ENCODE results near the gene PCGF1. TPM values are rescaled to one million over a fixed set of nuclear protein-coding genes. Genes with fewer than 3 reads are reported as not detected.

Gene PCGF1
- total RNA-seq, 2 experiments from 2014 or later = 23.0 to 31.4 TPM

DNA sequence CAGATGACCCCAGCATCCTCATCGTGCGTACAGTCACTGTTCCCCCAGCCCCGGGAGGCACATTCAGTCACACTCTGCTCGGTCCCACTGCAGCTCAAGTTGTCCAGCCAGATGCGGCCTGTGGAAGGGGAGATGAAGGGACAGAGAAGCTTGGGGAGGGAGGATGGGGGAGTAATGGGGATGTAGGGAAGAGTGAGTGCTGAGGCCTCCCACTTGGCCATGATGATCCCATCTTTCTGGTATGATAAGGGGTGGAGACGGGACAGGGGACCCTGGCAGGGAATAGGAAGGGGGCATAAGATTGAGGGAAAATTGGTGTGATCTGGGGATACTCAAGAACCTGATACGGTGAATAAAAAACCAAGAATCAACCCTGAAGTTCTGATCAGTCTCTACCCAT lies 42.7 kb upstream of the PCGF1 start:
- H3K27me3 Mint-ChIP-seq = peaks cover 46% of the 10 kb centered on the region
- CTCF ChIA-PET = interaction anchor here (0.9 to 2.3 kb wide), 2 partner anchors 19 to 158 kb away, joined by 3 to 6 read pairs; no protein-coding TSS in a partner anchor

GRCh38 chr2:74548900-74549826 lies 41.7 kb upstream of the PCGF1 start:
- peak overlapping the region; percentile 51 for H3K4me3 Mint-ChIP-seq
- ChIA-PET CTCF (no interaction called here), POLR2A (interaction anchor here (0.9 to 1.7 kb wide), 3 partner anchors 20 to 90 kb away, joined by 3 to 6 read pairs (median 4); partner anchors contain the start of genes AUP1, HTRA2 and WBP1)
- no peaks in the 10 kb centered on the region for H3K36me3 Mint-ChIP-seq (ENCODE audit: low read depth)
- peaks cover 17% of the 10 kb centered on the region for H3K4me1 Mint-ChIP-seq
- no peaks in the 10 kb centered on the region for H3K9me3 Mint-ChIP-seq
- no peak for DNase-seq
- peaks cover 57% of the 10 kb centered on the region for H3K27me3 Mint-ChIP-seq
- no peak overlapping the region for H3K27ac Mint-ChIP-seq

More for the DNA sequence above, 42.7 kb upstream of the PCGF1 start:
- peak; percentile 11 for DNase-seq
- Mint-ChIP-seq H3K27ac (no peak overlapping the region), H3K4me3 (no peak overlapping the region), H3K4me1 (peaks cover 17% of the 10 kb centered on the region), H3K36me3 (ENCODE audit: low read depth) (no peaks in the 10 kb centered on the region), H3K9me3 (no peaks in the 10 kb centered on the region)
- POLR2A ChIA-PET = interaction anchor here (0.9 to 1.7 kb wide), 2 partner anchors 35 to 91 kb away, joined by 3 to 6 read pairs; partner anchors contain the start of gene WBP1

DNA sequence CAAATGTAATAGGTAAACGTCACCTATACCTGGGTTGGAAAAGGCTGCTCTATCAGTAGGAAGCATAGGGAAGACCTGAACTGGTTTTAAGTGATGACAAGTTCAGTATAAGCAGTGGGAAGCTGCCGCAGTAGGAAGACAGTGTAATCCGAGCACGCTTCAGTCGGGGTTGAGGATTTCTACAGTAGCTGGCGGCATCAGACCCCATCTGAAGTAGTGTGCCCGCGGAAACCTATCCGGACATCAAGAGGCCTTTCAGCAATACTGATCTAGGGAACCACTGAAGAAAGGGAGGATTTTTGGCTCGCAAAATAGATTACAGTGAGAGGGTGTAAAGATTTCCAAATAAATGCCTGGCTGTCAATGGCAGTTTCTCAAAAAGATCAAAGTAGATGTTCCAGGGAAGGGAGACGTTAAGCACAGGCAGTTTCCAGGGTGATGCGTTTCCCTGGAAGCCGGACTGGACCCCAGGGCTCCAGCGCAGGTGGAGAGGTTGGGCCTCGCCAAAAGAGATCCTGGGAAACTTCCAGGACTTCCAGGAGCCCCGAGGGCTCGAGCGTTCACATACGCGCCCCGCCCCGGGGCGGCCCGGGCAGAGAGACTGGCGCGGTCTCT lies 40.9 kb upstream of the PCGF1 start:
- H3K4me1 Mint-ChIP-seq = peaks cover 13% of the 10 kb centered on the region
- ChIA-PET CTCF (no interaction called here), POLR2A (interaction anchor here (1.4 kb wide), 1 partner anchor 19 kb away, joined by 4 read pairs; the partner anchor contains the start of genes AUP1 and HTRA2)
- DNase-seq = no peak
- peaks cover 57% of the 10 kb centered on the region for H3K27me3 Mint-ChIP-seq
- no peaks in the 10 kb centered on the region for H3K36me3 Mint-ChIP-seq (ENCODE audit: low read depth)
- H3K4me3 Mint-ChIP-seq = peak overlapping the region; percentile 66
- H3K27ac Mint-ChIP-seq = no peak overlapping the region
- no peaks in the 10 kb centered on the region for H3K9me3 Mint-ChIP-seq

DNA sequence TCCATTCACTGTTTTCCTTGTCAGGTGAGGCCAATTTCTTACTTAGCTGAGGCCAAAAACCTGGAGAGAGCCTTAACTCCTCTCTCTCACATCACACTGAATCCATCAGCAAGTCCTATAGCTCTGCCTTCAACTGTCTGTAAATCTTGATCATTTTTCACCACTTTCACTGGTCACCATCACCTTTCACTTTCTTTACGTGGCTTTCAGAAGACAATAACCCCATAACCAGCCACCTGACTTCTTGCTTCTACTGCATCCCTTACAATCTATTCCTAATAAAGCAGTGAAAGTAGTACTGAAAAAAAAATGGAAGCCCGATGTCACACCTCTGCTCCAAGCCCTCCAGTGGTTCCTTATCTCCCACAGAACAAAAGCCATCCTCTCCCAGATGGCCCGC lies 38.5 kb upstream of the PCGF1 start:
- Mint-ChIP-seq H3K27ac (no peak overlapping the region), H3K9me3 (no peaks in the 10 kb centered on the region), H3K4me1 (peaks cover 8% of the 10 kb centered on the region), H3K36me3 (ENCODE audit: low read depth) (no peaks in the 10 kb centered on the region), H3K4me3 (no peak overlapping the region), H3K27me3 (peaks cover 62% of the 10 kb centered on the region)
- no peak for DNase-seq
- ChIA-PET CTCF (interaction anchor here (0.5 to 2.4 kb wide), 5 partner anchors 13 to 96 kb away, joined by 3 to 8 read pairs (median 6); no protein-coding TSS in a partner anchor), POLR2A (interaction anchor here (0.9 kb wide), 1 partner anchor 20 kb away, joined by 3 read pairs; no protein-coding TSS in a partner anchor)

DNA sequence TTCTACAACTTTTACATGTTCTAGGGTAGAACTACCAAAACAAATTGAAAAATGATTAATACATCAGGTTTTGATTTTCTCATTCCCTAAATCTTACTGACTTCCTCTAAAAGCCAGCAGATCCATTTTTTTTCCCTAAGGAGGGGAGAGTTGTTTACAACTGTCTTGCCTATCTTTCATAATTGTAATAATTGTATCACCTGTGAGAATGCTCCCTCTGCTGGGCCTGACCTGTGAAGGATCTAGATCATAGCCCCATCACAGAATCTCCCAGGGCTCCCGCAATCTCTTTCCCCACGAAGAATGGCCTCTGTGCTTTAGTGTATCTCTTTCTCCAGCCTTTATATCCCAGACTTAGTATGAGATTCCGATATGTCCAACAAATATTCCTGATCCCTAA lies 37.1 kb upstream of the PCGF1 start:
- peaks cover 9% of the 10 kb centered on the region for H3K4me1 Mint-ChIP-seq
- no peaks in the 10 kb centered on the region for H3K9me3 Mint-ChIP-seq
- CTCF ChIA-PET = interaction anchor here (0.9 to 2.4 kb wide), 5 partner anchors 12 to 44 kb away, joined by 3 to 8 read pairs (median 6); no protein-coding TSS in a partner anchor
- no peaks in the 10 kb centered on the region for H3K36me3 Mint-ChIP-seq (ENCODE audit: low read depth)
- H3K27ac Mint-ChIP-seq = no peak overlapping the region
- no peak for DNase-seq
- POLR2A ChIA-PET = interaction anchor here (0.6 to 1.2 kb wide), 3 partner anchors 41 to 120 kb away, joined by 3 to 4 read pairs (median 3); partner anchors contain the start of genes CCDC142 and TTC31
- peaks cover 54% of the 10 kb centered on the region for H3K27me3 Mint-ChIP-seq
- H3K4me3 Mint-ChIP-seq = no peak overlapping the region

GRCh38 chr2:74542978-74543377 lies 35.5 kb upstream of the PCGF1 start:
- Mint-ChIP-seq H3K27ac (no peak overlapping the region), H3K4me3 (no peak overlapping the region), H3K9me3 (no peaks in the 10 kb centered on the region), H3K27me3 (peaks cover 55% of the 10 kb centered on the region), H3K36me3 (ENCODE audit: low read depth) (no peaks in the 10 kb centered on the region), H3K4me1 (peaks cover 13% of the 10 kb centered on the region)
- DNase-seq = no peak
- ChIA-PET POLR2A (no interaction called here), CTCF (interaction anchor here (0.7 to 1.0 kb wide), 2 partner anchors 45 to 364 kb away, joined by 3 to 7 read pairs; no protein-coding TSS in a partner anchor)

DNA sequence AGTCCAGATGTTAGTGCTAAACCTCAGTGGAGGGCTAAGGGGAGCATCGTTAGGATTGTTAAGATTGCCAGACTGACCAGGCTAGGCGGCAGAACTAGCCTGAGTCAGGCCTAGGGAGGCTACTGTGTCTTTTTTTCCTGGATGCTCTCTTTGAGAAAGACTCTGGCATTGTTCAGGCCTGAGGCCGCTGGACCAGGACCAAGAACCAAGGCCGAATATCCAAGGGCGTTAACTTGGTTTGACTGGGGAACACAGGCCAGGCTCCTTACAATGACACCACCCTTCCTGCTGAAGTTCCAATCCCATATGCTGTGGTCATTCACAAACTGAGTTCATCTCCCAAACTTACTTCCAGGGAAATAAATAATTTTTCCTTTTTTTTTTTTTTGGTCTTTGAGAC lies 32.8 kb upstream of the PCGF1 start:
- POLR2A ChIA-PET = no interaction called here
- Mint-ChIP-seq H3K27me3 (peaks cover 46% of the 10 kb centered on the region), H3K27ac (no peak overlapping the region), H3K4me3 (no peak overlapping the region), H3K36me3 (ENCODE audit: low read depth) (no peaks in the 10 kb centered on the region), H3K9me3 (no peaks in the 10 kb centered on the region), H3K4me1 (peaks cover 12% of the 10 kb centered on the region)
- no peak for DNase-seq
- CTCF ChIA-PET = interaction anchor here (0.6 to 1.3 kb wide), 3 partner anchors 47 to 465 kb away, joined by 3 to 6 read pairs (median 3); no protein-coding TSS in a partner anchor

DNA sequence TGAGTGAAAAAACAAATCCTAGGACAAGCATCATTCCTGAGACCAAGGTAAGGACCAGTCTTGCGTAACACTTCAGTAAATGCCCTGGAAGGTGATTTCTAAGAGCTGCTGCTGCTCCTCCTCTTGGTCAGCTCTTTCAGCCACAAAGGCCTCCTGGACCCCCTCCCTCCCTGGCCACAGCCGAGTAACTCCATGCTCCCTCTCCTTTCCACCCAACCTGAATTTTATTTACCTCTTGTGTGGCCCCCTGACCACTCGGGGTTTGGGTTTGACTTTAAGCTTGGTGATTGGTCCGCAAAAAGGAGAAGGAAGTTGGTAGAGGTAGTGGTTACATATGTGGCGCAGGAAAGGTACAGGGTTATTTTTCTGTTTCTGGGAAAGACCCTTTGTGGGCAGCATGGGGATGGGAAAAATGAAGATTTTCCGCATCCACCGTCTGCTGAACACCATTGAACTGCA lies 31.4 kb upstream of the PCGF1 start:
- Mint-ChIP-seq H3K4me3 (no peak overlapping the region), H3K36me3 (ENCODE audit: low read depth) (no peaks in the 10 kb centered on the region), H3K27ac (no peak overlapping the region), H3K4me1 (peaks cover 12% of the 10 kb centered on the region), H3K9me3 (no peaks in the 10 kb centered on the region), H3K27me3 (peaks cover 35% of the 10 kb centered on the region)
- POLR2A ChIA-PET = interaction anchor here (1.1 to 2.5 kb wide), 2 partner anchors 8 to 10 kb away, joined by 3 to 6 read pairs; partner anchors contain the start of genes AUP1 and HTRA2
- DNase-seq = no peak
- CTCF ChIA-PET = interaction anchor here (1.0 kb wide), 1 partner anchor 285 kb away, joined by 3 read pairs; no protein-coding TSS in a partner anchor

DNA sequence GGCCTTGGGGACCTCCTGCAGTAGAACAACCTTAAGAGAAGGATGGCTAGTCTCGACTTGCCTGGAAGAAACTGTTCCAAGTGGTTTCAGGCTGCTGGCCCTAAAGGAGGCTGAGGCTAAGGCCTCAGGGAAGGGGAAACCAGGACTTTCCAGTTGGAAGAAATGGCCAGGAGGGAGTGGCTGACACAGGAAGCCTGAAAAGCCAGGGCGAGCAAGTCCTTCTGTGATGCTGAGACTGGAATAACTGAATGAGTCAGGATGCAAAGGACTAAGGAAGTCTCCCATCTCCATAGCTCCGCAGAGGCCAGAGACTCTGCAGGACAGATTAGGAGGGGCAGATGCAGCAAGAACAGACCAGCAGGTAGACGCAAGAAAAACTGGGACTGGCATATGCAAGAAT lies 29.6 kb upstream of the PCGF1 start:
- no peak overlapping the region for H3K4me3 Mint-ChIP-seq
- no peak overlapping the region for H3K27ac Mint-ChIP-seq
- peaks cover 11% of the 10 kb centered on the region for H3K36me3 Mint-ChIP-seq (ENCODE audit: low read depth)
- H3K9me3 Mint-ChIP-seq = no peaks in the 10 kb centered on the region
- peaks cover 28% of the 10 kb centered on the region for H3K27me3 Mint-ChIP-seq
- DNase-seq = no peak
- H3K4me1 Mint-ChIP-seq = peaks cover 14% of the 10 kb centered on the region
- ChIA-PET POLR2A (no interaction called here), CTCF (no interaction called here)

GRCh38 chr2:74536166-74536950 lies 28.9 kb upstream of the PCGF1 start:
- POLR2A ChIA-PET = interaction anchor here (1.9 kb wide), 1 partner anchor 49 kb away, joined by 6 read pairs; no protein-coding TSS in a partner anchor
- H3K4me3 Mint-ChIP-seq = no peak overlapping the region
- H3K4me1 Mint-ChIP-seq = peaks cover 22% of the 10 kb centered on the region
- H3K27ac Mint-ChIP-seq = no peak overlapping the region
- CTCF ChIA-PET = no interaction called here
- peaks cover 14% of the 10 kb centered on the region for H3K36me3 Mint-ChIP-seq (ENCODE audit: low read depth)
- peaks cover 27% of the 10 kb centered on the region for H3K27me3 Mint-ChIP-seq
- H3K9me3 Mint-ChIP-seq = no peaks in the 10 kb centered on the region
- no peak for DNase-seq

GRCh38 chr2:74535440-74535965 lies 28.0 kb upstream of the PCGF1 start:
- Mint-ChIP-seq H3K4me1 (peaks cover 31% of the 10 kb centered on the region), H3K36me3 (ENCODE audit: low read depth) (peaks cover 20% of the 10 kb centered on the region), H3K27ac (no peak overlapping the region), H3K9me3 (no peaks in the 10 kb centered on the region), H3K27me3 (peaks cover 24% of the 10 kb centered on the region), H3K4me3 (no peak overlapping the region)
- POLR2A ChIA-PET = interaction anchor here (1.9 kb wide), 1 partner anchor 50 kb away, joined by 6 read pairs; no protein-coding TSS in a partner anchor
- CTCF ChIA-PET = interaction anchor here (7.1 kb wide), 1 partner anchor 53 kb away, joined by 109 read pairs; no protein-coding TSS in a partner anchor
- no peak for DNase-seq

- POLR2A ChIA-PET = interaction anchor here (1.9 kb wide), 1 partner anchor 51 kb away, joined by 6 read pairs; no protein-coding TSS in a partner anchor
- no peak overlapping the region for H3K4me3 Mint-ChIP-seq
- CTCF ChIA-PET = interaction anchor here (7.1 kb wide), 1 partner anchor 54 kb away, joined by 109 read pairs; no protein-coding TSS in a partner anchor
- H3K27ac Mint-ChIP-seq = no peak overlapping the region
- DNase-seq = no peak
- H3K36me3 Mint-ChIP-seq (ENCODE audit: low read depth) = peaks cover 22% of the 10 kb centered on the region
- no peaks in the 10 kb centered on the region for H3K9me3 Mint-ChIP-seq
- H3K27me3 Mint-ChIP-seq = peaks cover 24% of the 10 kb centered on the region
- H3K4me1 Mint-ChIP-seq = peaks cover 29% of the 10 kb centered on the region
Observed at GRCh38 chr2:74534411-74534810, 26.9 kb upstream of the PCGF1 start.
